ENCODE measurements around the gene CD248.

CD248 gene

DNA sequence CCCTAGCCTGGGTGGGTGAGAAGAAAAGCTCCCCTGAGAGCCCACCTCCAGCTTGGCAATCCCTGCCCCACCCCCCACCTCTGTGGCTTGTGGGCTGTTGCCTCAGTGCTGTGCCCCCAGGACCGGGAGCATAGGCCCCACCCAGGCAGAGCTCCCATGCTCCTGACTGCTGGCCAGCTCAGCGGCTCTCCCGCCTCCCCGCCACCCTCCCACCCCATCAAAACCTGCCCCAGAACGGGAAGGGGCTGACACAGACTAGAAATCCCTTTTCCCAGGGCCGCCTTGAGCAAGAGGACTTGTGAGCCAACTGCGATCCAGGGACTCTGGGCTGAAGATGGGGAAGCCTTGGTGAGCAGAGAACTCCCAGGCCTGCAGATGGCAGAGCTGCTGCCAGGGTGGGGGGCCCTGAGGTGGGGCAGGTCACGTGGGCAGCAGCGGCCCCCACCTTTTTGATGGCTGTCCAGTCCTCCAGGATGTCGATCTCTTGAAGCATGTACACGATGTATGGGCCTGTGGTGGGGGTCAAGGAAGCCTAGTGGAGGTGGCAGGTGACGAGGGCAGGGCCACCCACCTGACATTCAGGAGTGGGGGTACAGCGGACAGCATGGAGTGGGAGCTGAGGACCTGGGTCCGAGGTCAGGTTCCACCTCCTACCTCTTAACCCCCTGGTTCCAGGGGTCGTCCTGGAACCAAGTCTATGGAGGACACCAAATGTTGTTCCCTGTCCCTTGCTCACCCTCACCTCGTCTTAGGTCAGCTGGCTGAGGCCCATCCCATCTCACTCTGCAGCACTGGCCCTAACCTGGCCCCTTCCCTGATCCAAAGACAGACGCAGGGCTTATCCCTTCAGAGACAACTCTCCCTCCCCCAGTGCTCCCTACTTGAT, 21.7 kb upstream of the CD248 start:
- intact Hi-C loops (cut with DNase I; ENCODE audit: low total_unique reads), result no loop called here
- DNase-seq, result peak in 1 of 2 donors; percentile 17
- H3K4me1 ChIP-seq, result peaks cover 0 to 40% (median 30%) of the 10 kb centered on the region in 4 donors
- no peaks in the 10 kb centered on the region for H3K9me3 ChIP-seq
- H3K4me3 ChIP-seq, result no peak overlapping the region
- no peaks in the 10 kb centered on the region for H3K27me3 ChIP-seq
- H3K36me3 ChIP-seq, result peaks cover 22 to 68% (median 36%) of the 10 kb centered on the region in 3 donors
- H3K27ac ChIP-seq, result no peak overlapping the region
- TF ChIP-seq, protein P1, sequence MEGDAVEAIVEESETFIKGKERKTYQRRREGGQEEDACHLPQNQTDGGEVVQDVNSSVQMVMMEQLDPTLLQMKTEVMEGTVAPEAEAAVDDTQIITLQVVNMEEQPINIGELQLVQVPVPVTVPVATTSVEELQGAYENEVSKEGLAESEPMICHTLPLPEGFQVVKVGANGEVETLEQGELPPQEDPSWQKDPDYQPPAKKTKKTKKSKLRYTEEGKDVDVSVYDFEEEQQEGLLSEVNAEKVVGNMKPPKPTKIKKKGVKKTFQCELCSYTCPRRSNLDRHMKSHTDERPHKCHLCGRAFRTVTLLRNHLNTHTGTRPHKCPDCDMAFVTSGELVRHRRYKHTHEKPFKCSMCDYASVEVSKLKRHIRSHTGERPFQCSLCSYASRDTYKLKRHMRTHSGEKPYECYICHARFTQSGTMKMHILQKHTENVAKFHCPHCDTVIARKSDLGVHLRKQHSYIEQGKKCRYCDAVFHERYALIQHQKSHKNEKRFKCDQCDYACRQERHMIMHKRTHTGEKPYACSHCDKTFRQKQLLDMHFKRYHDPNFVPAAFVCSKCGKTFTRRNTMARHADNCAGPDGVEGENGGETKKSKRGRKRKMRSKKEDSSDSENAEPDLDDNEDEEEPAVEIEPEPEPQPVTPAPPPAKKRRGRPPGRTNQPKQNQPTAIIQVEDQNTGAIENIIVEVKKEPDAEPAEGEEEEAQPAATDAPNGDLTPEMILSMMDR (IDR thresholded peaks at IDR 0.05), result no peak

- peak overlapping the region in 1 of 2 donors; percentile 66 for H3K4me3 ChIP-seq
- intact Hi-C loops (cut with DNase I; ENCODE audit: low total_unique reads), result no loop called here
Observed at GRCh38 chr11:66337103-66337899, 20.5 kb upstream of the CD248 start.

DNA sequence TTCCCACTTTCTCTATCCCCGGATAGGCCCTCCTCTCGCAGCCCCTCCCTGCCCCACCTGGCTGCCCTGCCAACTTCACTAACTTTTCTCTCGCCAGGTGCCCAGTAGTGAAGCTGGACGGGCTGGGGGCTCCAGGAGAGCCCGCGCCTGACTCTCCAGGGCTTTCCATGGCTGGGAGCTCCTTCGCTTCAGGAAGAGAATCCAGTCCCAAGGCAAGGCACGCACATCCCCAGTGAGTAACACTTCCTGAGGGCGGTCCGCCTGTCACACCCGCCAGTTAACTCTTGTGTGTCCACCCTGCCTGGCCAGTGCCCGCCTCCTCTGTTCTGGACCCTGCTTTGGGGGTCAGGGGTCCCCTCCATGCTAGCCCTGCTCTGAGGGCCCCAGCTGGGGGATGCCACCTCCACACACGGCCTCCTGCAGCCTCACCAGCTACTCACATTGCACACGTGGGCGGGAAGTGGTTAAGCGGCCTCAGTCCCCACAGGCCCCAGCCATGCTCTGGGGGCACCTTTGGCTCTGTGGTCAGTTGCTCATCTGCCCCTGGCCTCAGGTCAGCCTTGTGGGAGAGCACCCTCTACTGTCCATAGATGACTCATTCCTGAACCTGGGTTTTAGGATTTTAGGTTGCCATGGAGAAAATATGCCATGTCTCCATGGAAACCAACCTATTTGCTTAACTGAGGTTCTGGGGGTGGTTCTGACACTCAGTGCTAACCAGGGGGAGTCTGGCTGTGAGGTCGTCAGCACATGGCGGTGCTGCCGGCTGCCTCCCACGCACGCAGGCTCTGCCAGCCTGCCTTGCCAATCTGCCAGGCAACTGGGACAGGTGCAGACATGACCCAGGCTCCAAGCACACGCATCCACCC, 19.6 kb upstream of the CD248 start, which contains the start of gene RIN1:
TSS of gene RIN1 (minus strand) at position 201 of the 869 bp plus-strand sequence. CDS start at position 169, 32 bp downstream.
- peaks cover 20 to 75% (median 42%) of the 10 kb centered on the region in 3 donors for H3K36me3 ChIP-seq

More at GRCh38 chr11:66337103-66337899, 20.5 kb upstream of the CD248 start:
- TF ChIP-seq, protein P1 (IDR thresholded peaks at IDR 0.05), result no peak
- Histone ChIP-seq H3K9me3 (no peaks in the 10 kb centered on the region), H3K4me1 (peaks cover 0 to 36% (median 25%) of the 10 kb centered on the region in 4 donors), H3K36me3 (peaks cover 22 to 75% (median 47%) of the 10 kb centered on the region in 3 donors), H3K27ac (peak overlapping the region in 1 of 2 donors; percentile 57), H3K27me3 (no peaks in the 10 kb centered on the region)
- DNase-seq, result peak in 1 of 2 donors; percentile 18

DNA sequence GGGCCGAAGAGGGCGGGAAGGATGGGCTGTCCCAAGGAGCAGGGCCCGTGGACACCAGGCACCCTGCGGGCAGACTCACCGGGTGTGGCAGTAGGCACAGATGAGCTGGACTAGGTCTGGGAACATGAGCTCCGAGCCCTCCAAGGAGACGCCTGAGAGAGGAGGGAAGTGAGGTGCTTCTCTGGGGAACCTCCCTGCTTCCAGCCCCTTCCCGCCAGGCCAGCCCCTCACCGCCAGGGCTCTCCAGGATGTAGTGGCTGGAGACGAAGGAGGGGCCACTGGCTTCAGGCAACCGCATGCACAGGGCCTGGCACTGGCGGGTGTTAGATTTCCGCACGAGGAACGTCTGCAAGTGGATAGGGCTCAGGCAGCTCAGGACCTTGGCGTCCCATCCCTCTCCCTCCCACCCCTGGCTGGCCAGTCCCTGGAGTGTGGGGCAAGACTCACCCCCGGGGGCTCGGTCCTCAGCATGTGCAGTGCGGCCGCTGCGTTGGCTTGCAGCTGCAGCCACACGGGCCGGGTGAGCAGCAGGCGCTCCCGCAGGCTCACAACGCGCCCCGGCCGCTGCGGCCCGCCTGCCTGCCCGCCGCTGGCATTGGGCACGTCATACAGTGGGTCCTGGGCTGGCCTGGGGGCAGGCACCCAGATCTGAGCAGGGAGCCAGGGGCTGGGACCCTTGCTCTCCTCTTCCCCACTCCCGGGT, 18.8 kb upstream of the CD248 start:
- peak overlapping the region; percentile 57 to 72 for H3K27ac ChIP-seq
- peak in 1 of 2 donors; percentile 24 for DNase-seq
- no peaks in the 10 kb centered on the region for H3K27me3 ChIP-seq
- TF ChIP-seq, protein P1 (IDR thresholded peaks at IDR 0.05), result no peak
- peaks cover 0 to 36% (median 25%) of the 10 kb centered on the region in 4 donors for H3K4me1 ChIP-seq
- no peaks in the 10 kb centered on the region for H3K9me3 ChIP-seq
- intact Hi-C loops (cut with DNase I; ENCODE audit: low total_unique reads), result no loop called here
- H3K4me3 ChIP-seq, result peak overlapping the region; percentile 54 to 66
- H3K36me3 ChIP-seq, result peaks cover 12 to 67% (median 35%) of the 10 kb centered on the region in 3 donors

More for the DNA sequence above, 19.6 kb upstream of the CD248 start, which contains the start of gene RIN1:
- Histone ChIP-seq H3K4me3 (peak within 1 kb of the TSS; percentile 54 to 66), H3K27me3 (no peaks in the 10 kb centered on the region), H3K9me3 (no peaks in the 10 kb centered on the region), H3K27ac (peak within 1 kb of the TSS; percentile 57 to 72), H3K4me1 (peaks cover 0 to 36% (median 25%) of the 10 kb centered on the region in 4 donors)
- TF ChIP-seq, protein P1 (IDR thresholded peaks at IDR 0.05), result peak; percentile 7 to 19
- intact Hi-C loops (cut with DNase I; ENCODE audit: low total_unique reads), result no loop called here
- DNase-seq, result peak in 1 of 2 donors; percentile 51

Measured in tibial artery (tissue), 4 donors.